Gastroesophageal sphincter (tissue), 3 donors: ENCODE results near the gene FBLIM1.

ENCODE experiments used
- EP300 ChIP-seq: sonication (generic); formaldehyde crosslinking; IDR thresholded peaks from one replicate; pipeline ENCODE4 v1.6.1; 2017; ENCODE audit warnings: antibody characterized with exemption, mild to moderate bottlenecking
- TF ChIP-seq, protein P1 (sequence below), 4 experiments: fragments of 200-600 bp in 2 of 4; fragments of 450-650 bp in 2 of 4; sonication (generic) in 1 of 4; IDR thresholded peaks; one replicate each; pipeline ENCODE4 v1.5.1; 2017 to 2019; ENCODE audit warnings: antibody characterized with exemption in 4 of 4, mild to moderate bottlenecking in 2 of 4, moderate library complexity in 2 of 4

DNA sequence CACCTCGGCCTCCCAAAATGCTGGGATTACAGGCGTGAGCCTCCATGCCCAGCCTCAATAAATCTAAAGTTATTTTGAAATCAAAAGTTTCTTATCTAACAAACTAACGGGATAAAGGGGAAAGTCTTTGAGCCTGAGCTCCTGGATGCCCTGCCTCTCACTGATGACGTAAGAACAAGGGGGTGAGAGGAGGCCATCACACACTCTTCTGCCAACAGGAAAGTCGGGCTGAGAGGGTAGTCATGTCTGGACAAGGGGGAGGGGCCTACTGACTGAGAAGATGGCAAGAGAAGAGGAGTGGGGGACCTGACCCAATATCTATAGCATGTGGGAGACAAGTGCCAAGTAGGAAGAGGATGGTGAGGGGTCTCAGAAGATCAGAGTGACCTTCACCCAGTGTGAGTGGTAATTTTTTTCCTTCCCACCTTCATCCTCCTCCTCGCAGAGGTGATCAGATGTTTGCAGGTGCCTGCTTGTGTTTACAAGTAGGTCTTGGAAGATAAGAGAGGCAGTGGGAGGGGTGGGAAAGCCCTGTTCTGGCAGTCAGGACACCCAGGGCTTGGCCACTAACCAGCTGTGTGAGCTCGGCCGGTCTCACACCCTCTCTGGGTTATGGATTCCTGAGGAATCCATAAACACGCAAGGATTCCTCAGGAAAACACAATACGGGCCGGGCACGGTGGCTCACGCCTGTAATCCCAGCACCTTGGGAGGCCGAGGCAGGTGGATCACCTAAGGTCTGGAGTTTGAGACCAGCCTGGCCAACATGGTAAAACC, 39.2 kb downstream of the FBLIM1 start:
- TF ChIP-seq EP300 = no peak
- TF ChIP-seq, protein P1, sequence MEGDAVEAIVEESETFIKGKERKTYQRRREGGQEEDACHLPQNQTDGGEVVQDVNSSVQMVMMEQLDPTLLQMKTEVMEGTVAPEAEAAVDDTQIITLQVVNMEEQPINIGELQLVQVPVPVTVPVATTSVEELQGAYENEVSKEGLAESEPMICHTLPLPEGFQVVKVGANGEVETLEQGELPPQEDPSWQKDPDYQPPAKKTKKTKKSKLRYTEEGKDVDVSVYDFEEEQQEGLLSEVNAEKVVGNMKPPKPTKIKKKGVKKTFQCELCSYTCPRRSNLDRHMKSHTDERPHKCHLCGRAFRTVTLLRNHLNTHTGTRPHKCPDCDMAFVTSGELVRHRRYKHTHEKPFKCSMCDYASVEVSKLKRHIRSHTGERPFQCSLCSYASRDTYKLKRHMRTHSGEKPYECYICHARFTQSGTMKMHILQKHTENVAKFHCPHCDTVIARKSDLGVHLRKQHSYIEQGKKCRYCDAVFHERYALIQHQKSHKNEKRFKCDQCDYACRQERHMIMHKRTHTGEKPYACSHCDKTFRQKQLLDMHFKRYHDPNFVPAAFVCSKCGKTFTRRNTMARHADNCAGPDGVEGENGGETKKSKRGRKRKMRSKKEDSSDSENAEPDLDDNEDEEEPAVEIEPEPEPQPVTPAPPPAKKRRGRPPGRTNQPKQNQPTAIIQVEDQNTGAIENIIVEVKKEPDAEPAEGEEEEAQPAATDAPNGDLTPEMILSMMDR (IDR thresholded peaks at IDR 0.05) = no peak
